Glutamatergic neuron (in vitro differentiated cells): ENCODE results near the gene PBX1. TPM values are rescaled to one million over a fixed set of nuclear protein-coding genes. Genes with fewer than 3 reads are reported as not detected.

ENCODE experiments used
- DNase-seq: peaks from one replicate; pipeline ENCODE4 v3.0.0; 2022
- H3K27ac Mint-ChIP-seq: one replicate; pipeline ENCODE4 v1.8.0; 2020; ENCODE audit warnings: mild to moderate bottlenecking, mixed read lengths, inconsistent platforms; ENCODE audit not compliant: unreplicated experiment
- H3K27me3 Mint-ChIP-seq: one replicate; pipeline ENCODE4 v1.8.0; 2020; ENCODE audit warnings: mild to moderate bottlenecking, moderate library complexity, mixed read lengths, inconsistent platforms; ENCODE audit not compliant: unreplicated experiment
- H3K36me3 Mint-ChIP-seq: one replicate; pipeline ENCODE4 v1.8.0; 2020; ENCODE audit warnings: mild to moderate bottlenecking, mixed read lengths, inconsistent platforms; ENCODE audit not compliant: unreplicated experiment
- H3K4me1 Mint-ChIP-seq: one replicate; pipeline ENCODE4 v1.8.0; 2020; ENCODE audit warnings: mild to moderate bottlenecking, low read depth, mixed read lengths, inconsistent platforms; ENCODE audit not compliant: unreplicated experiment
- H3K4me3 Mint-ChIP-seq: one replicate; pipeline ENCODE4 v1.8.0; 2020; ENCODE audit warnings: mild to moderate bottlenecking, mixed read lengths, inconsistent platforms; ENCODE audit not compliant: unreplicated experiment
- H3K9me3 Mint-ChIP-seq: one replicate; pipeline ENCODE4 v1.8.0; 2020; ENCODE audit warnings: mild to moderate bottlenecking, moderate library complexity, mixed read lengths, inconsistent platforms; ENCODE audit not compliant: unreplicated experiment
- CTCF ChIP-seq: fragments of 200-600 bp; sonication (generic); IDR thresholded peaks from one replicate; pipeline ENCODE4 v1.5.0; 2021; ENCODE audit not compliant: partially characterized antibody, unreplicated experiment
- total RNA-seq: library from RNA; stranded (reverse); fragmentation: NEBNext Ultra II Directional; extraction: Animal tissue kit (Norgen Biotek cat#: 25700); gene quantifications from one replicate; pipeline ENCODE4 v1.2.1, GENCODE V29; 2021; ENCODE audit not compliant: unreplicated experiment

The PBX1 gene
- total RNA-seq, 1 donor from 2014 or later, result 98.7 TPM

GRCh38 chr1:164576291-164577271, 17.6 kb downstream of the PBX1 start:
- Mint-ChIP-seq H3K27me3 (no peaks in the 10 kb centered on the region), H3K36me3 (peaks cover under 1% of the 10 kb centered on the region), H3K4me3 (peak overlapping the region; percentile 88), H3K4me1 (peaks cover 27% of the 10 kb centered on the region), H3K9me3 (no peaks in the 10 kb centered on the region), H3K27ac (peak overlapping the region; percentile 93)
- DNase-seq, result peak; percentile 62
- no peak for TF ChIP-seq CTCF

GRCh38 chr1:164577291-164577690, 18.3 kb downstream of the PBX1 start:
- H3K27ac Mint-ChIP-seq, result peak overlapping the region; percentile 93
- no peak for DNase-seq
- no peaks in the 10 kb centered on the region for H3K36me3 Mint-ChIP-seq
- peaks cover 27% of the 10 kb centered on the region for H3K4me1 Mint-ChIP-seq
- TF ChIP-seq CTCF, result no peak
- peak overlapping the region; percentile 88 for H3K4me3 Mint-ChIP-seq
- H3K9me3 Mint-ChIP-seq, result no peaks in the 10 kb centered on the region
- H3K27me3 Mint-ChIP-seq, result no peaks in the 10 kb centered on the region

- H3K4me1 Mint-ChIP-seq, result peaks cover 27% of the 10 kb centered on the region
- no peaks in the 10 kb centered on the region for H3K36me3 Mint-ChIP-seq
- no peak for TF ChIP-seq CTCF
- H3K27ac Mint-ChIP-seq, result no peak overlapping the region
- H3K27me3 Mint-ChIP-seq, result no peaks in the 10 kb centered on the region
- no peaks in the 10 kb centered on the region for H3K9me3 Mint-ChIP-seq
- no peak overlapping the region for H3K4me3 Mint-ChIP-seq
- DNase-seq, result no peak
Measured at GRCh38 chr1:164578479-164579200, 19.7 kb downstream of the PBX1 start.

GRCh38 chr1:164579381-164579780, 20.4 kb downstream of the PBX1 start:
- Mint-ChIP-seq H3K27me3 (no peaks in the 10 kb centered on the region), H3K4me3 (peak overlapping the region; percentile 20), H3K4me1 (peaks cover 27% of the 10 kb centered on the region), H3K36me3 (no peaks in the 10 kb centered on the region), H3K9me3 (no peaks in the 10 kb centered on the region), H3K27ac (no peak overlapping the region)
- DNase-seq, result no peak
- no peak for TF ChIP-seq CTCF
